Liver (tissue), 9 donors: Measurements from ENCODE around the gene CCDC9B. TPM values are rescaled to one million over a fixed set of nuclear protein-coding genes. Genes with fewer than 3 reads are reported as not detected.

Experiments
- DNase-seq: peaks from one replicate; pipeline ENCODE4 v3.0.0-alpha.2; 2017; ENCODE audit warnings: low spot score
- H3K27ac ChIP-seq, 2 donors: one replicate each; pipeline ENCODE4 v1.7.0; 2013; ENCODE audit warnings: inconsistent platforms in 2 of 2, low read length in 2 of 2, control low read depth in 1 of 2, low read depth in 1 of 2, mild to moderate bottlenecking in 1 of 2
- H3K27me3 ChIP-seq, 4 donors: one replicate each; pipeline versions ENCODE4 v1.6.1 to v1.7.0; 2013; ENCODE audit warnings: low read length in 3 of 4, inconsistent platforms in 1 of 4, mild to moderate bottlenecking in 1 of 4, moderate library complexity in 1 of 4; ENCODE audit not compliant: control insufficient read depth in 4 of 4, insufficient read depth in 4 of 4
- H3K36me3 ChIP-seq, 4 donors: one replicate each; pipeline versions ENCODE4 v1.6.1 to v1.7.0; 2013; ENCODE audit warnings: low read length in 3 of 4, mild to moderate bottlenecking in 3 of 4, low read depth in 1 of 4, moderate library complexity in 1 of 4; ENCODE audit not compliant: control insufficient read depth in 4 of 4, insufficient read depth in 3 of 4
- H3K4me1 ChIP-seq, 4 donors: one replicate each; pipeline versions ENCODE4 v1.6.1 to v1.7.0; 2013; ENCODE audit warnings: low read length in 3 of 4, mild to moderate bottlenecking in 3 of 4, moderate library complexity in 1 of 4; ENCODE audit not compliant: control insufficient read depth in 4 of 4, insufficient read depth in 4 of 4
- H3K4me3 ChIP-seq, 3 donors: one replicate each; pipeline versions ENCODE4 v1.6.1 to v1.7.0; 2013; ENCODE audit warnings: low read length in 3 of 3, control low read depth in 1 of 3, low read depth in 1 of 3, mild to moderate bottlenecking in 1 of 3
- H3K9ac ChIP-seq, 2 donors: one replicate each; pipeline ENCODE4 v1.7.0; 2013; ENCODE audit warnings: low read length in 2 of 2, mild to moderate bottlenecking in 2 of 2, moderate library complexity in 2 of 2, control low read depth in 1 of 2, low read depth in 1 of 2
- H3K9me3 ChIP-seq, 4 donors: one replicate each; pipeline versions ENCODE4 v1.6.1 to v1.7.0; 2013; ENCODE audit warnings: low read length in 3 of 4; ENCODE audit not compliant: control insufficient read depth in 4 of 4
- ATF3 ChIP-seq: IDR thresholded peaks from 2 replicates; pipeline ENCODE4 v1.6.1; 2016; ENCODE audit warnings: antibody characterized with exemption
- EGR1 ChIP-seq, 2 donors: IDR thresholded peaks; 2 replicates each; pipeline ENCODE4 v1.6.1; 2016 to 2018; ENCODE audit warnings: antibody characterized with exemption in 2 of 2, low read depth in 2 of 2
- FOXA1 ChIP-seq: IDR thresholded peaks from 2 replicates; pipeline ENCODE4 v1.6.1; 2016; ENCODE audit warnings: antibody characterized with exemption
- FOXA2 ChIP-seq: IDR thresholded peaks from 2 replicates; pipeline ENCODE4 v1.6.1; 2016; ENCODE audit warnings: antibody characterized with exemption
- GABPA ChIP-seq, 2 donors: IDR thresholded peaks in 1 of 2; conservative IDR thresholded peaks in 1 of 2; 2 replicates each; pipeline ENCODE4 v1.6.1; 2016; ENCODE audit warnings: antibody characterized with exemption in 2 of 2, mild to moderate bottlenecking in 1 of 2, moderate library complexity in 1 of 2
- HNF4A ChIP-seq, 2 donors: conservative IDR thresholded peaks; 2 replicates each; pipeline ENCODE4 v1.6.1; 2016; ENCODE audit warnings: antibody characterized with exemption in 2 of 2, mild to moderate bottlenecking in 2 of 2
- HNF4G ChIP-seq: IDR thresholded peaks from 2 replicates; pipeline ENCODE4 v1.6.1; 2016; ENCODE audit warnings: antibody characterized with exemption
- JUND ChIP-seq, 2 donors: IDR thresholded peaks; 2 replicates each; pipeline ENCODE4 v1.6.1; 2016; ENCODE audit warnings: antibody characterized with exemption in 2 of 2
- MAX ChIP-seq: IDR thresholded peaks from 2 replicates; pipeline ENCODE4 v1.6.1; 2016; ENCODE audit warnings: antibody characterized with exemption
- NR2F2 ChIP-seq: IDR thresholded peaks from 2 replicates; pipeline ENCODE4 v1.6.1; 2016; ENCODE audit warnings: antibody characterized with exemption
- RAD21 ChIP-seq, 2 donors: IDR thresholded peaks; 2 replicates each; pipeline ENCODE4 v1.6.1; 2016; ENCODE audit warnings: antibody characterized with exemption in 2 of 2, mild to moderate bottlenecking in 2 of 2
- RXRA ChIP-seq, 2 donors: IDR thresholded peaks; 2 replicates each; pipeline ENCODE4 v1.6.1; 2017 to 2018; ENCODE audit warnings: antibody characterized with exemption in 2 of 2, mild to moderate bottlenecking in 1 of 2
- SP1 ChIP-seq: IDR thresholded peaks from 2 replicates; pipeline ENCODE4 v1.6.1; 2018; ENCODE audit warnings: antibody characterized with exemption, mild to moderate bottlenecking
- TAF1 ChIP-seq: conservative IDR thresholded peaks from 2 replicates; pipeline ENCODE4 v1.6.1; 2016; ENCODE audit warnings: antibody characterized with exemption, mild to moderate bottlenecking
- YY1 ChIP-seq: IDR thresholded peaks from 2 replicates; pipeline ENCODE4 v1.6.1; 2016; ENCODE audit warnings: antibody characterized with exemption, mild to moderate bottlenecking
- WGBS: extraction: QIAGEN DNeasy Blood & Tissue Kit; methylation state at CpG from one replicate; pipeline ENCODE4 v1.1.7; 2013; 5-methylcytosine and 5-hydroxymethylcytosine counted together
- polyA plus RNA-seq, 2 donors: library from polyadenylated mRNA; stranded (reverse) in 1 of 2; unstranded in 1 of 2; fragments of 200-250 nt in 1 of 2; fragments of >200 nt in 1 of 2; fragmentation: Nextera tagmentation in 1 of 2; extraction: Ambion mirVana in 1 of 2; gene quantifications; one replicate each; pipeline versions ENCODE4 v1.2.1 to v1.2.3, GENCODE V29; 2013 to 2015
- total RNA-seq, 2 donors: library from RNA; depleted of rRNA; stranded (reverse); fragments of >200 nt; gene quantifications; one replicate each; pipeline ENCODE4 v1.2.3, GENCODE V29; 2014
- TF ChIP-seq, protein P1 (sequence below): fragments of 150-350 bp; IDR thresholded peaks from 2 replicates; pipeline ENCODE4 v1.5.1; 2017; ENCODE audit warnings: improper control_type of control experiment, low read depth, low read length; ENCODE audit not compliant: missing input control
- TF ChIP-seq, protein P2 (sequence below): IDR thresholded peaks from 2 replicates; pipeline ENCODE4 v1.6.1; 2016; ENCODE audit warnings: antibody characterized with exemption
- TF ChIP-seq, protein P3 (sequence below): IDR thresholded peaks from 2 replicates; pipeline ENCODE4 v1.6.1; 2016; ENCODE audit warnings: antibody characterized with exemption, mild to moderate bottlenecking
- donor health status: healthy.
- donor health status: healthy.
- donor health status: healthy.
- donor health status: healthy.
- donor health status: healthy.

The CCDC9B gene
- total and polyA plus RNA-seq, 4 donors, result 0.43 to 4.4 (median 0.73) TPM

DNA sequence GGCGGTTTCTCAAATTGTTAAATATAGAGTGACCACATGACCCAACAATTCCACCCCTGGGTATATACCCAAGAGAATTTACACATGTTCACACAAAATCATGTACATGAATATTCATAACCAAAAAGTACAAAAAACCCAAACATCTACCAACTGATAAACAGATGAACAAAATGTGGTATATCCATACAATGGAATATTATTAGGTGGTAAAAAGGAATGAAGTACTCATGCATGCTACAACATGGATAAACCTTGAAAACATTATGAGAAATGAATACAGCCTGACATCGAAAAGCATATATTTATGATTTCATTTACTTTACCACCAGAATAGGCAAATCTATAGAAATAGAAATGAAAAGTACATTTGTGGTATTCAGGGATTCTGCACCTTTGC, 40.4 kb downstream of the CCDC9B start:
- no peaks in the 10 kb centered on the region for H3K27me3 ChIP-seq
- no peak overlapping the region for H3K27ac ChIP-seq
- WGBS, result 97% methylated on average over 2 of the region's 2 CpGs
- DNase-seq, result no peak
- H3K9ac ChIP-seq, result no peak overlapping the region
- H3K4me3 ChIP-seq, result no peak overlapping the region
- H3K36me3 ChIP-seq, result peaks cover 0 to 2% (median 0%) of the 10 kb centered on the region in 4 donors
- H3K9me3 ChIP-seq, result peaks cover 0 to 4% (median 0%) of the 10 kb centered on the region in 4 donors
- no peak for TF ChIP-seq YY1
- no peak for TF ChIP-seq MAX
- TF ChIP-seq JUND (IDR thresholded peaks at IDR 0.05), result no peak
- TF ChIP-seq ATF3, result no peak
- no peak for TF ChIP-seq GABPA (IDR thresholded peaks at IDR 0.05 in 1 of 2, conservative IDR thresholded peaks at IDR 0.05 in 1 of 2)
- no peaks in the 10 kb centered on the region for H3K4me1 ChIP-seq

- Histone ChIP-seq H3K27ac (no peak overlapping the region), H3K9me3 (peaks cover 0 to 4% (median 0%) of the 10 kb centered on the region in 4 donors), H3K4me3 (no peak overlapping the region), H3K27me3 (no peaks in the 10 kb centered on the region), H3K4me1 (no peaks in the 10 kb centered on the region), H3K36me3 (peaks cover 0 to 2% (median 0%) of the 10 kb centered on the region in 4 donors), H3K9ac (no peak overlapping the region)
- TF ChIP-seq EGR1 (IDR thresholded peaks at IDR 0.05; ENCODE audit: low read depth in 2 of 2) (no peak), GABPA (IDR thresholded peaks at IDR 0.05 in 1 of 2, conservative IDR thresholded peaks at IDR 0.05 in 1 of 2) (no peak), HNF4A (conservative IDR thresholded peaks at IDR 0.05) (no peak), YY1 (no peak), ATF3 (no peak), MAX (no peak), JUND (IDR thresholded peaks at IDR 0.05) (no peak), TAF1 (no peak), RAD21 (IDR thresholded peaks at IDR 0.05) (no peak), FOXA2 (no peak), RXRA (IDR thresholded peaks at IDR 0.05) (no peak), FOXA1 (no peak), NR2F2 (no peak), HNF4G (no peak), SP1 (no peak)
- TF ChIP-seq, protein P1, sequence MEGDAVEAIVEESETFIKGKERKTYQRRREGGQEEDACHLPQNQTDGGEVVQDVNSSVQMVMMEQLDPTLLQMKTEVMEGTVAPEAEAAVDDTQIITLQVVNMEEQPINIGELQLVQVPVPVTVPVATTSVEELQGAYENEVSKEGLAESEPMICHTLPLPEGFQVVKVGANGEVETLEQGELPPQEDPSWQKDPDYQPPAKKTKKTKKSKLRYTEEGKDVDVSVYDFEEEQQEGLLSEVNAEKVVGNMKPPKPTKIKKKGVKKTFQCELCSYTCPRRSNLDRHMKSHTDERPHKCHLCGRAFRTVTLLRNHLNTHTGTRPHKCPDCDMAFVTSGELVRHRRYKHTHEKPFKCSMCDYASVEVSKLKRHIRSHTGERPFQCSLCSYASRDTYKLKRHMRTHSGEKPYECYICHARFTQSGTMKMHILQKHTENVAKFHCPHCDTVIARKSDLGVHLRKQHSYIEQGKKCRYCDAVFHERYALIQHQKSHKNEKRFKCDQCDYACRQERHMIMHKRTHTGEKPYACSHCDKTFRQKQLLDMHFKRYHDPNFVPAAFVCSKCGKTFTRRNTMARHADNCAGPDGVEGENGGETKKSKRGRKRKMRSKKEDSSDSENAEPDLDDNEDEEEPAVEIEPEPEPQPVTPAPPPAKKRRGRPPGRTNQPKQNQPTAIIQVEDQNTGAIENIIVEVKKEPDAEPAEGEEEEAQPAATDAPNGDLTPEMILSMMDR, result no peak
- TF ChIP-seq, protein P2, sequence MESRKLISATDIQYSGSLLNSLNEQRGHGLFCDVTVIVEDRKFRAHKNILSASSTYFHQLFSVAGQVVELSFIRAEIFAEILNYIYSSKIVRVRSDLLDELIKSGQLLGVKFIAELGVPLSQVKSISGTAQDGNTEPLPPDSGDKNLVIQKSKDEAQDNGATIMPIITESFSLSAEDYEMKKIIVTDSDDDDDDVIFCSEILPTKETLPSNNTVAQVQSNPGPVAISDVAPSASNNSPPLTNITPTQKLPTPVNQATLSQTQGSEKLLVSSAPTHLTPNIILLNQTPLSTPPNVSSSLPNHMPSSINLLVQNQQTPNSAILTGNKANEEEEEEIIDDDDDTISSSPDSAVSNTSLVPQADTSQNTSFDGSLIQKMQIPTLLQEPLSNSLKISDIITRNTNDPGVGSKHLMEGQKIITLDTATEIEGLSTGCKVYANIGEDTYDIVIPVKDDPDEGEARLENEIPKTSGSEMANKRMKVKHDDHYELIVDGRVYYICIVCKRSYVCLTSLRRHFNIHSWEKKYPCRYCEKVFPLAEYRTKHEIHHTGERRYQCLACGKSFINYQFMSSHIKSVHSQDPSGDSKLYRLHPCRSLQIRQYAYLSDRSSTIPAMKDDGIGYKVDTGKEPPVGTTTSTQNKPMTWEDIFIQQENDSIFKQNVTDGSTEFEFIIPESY, result no peak
- TF ChIP-seq, protein P3, sequence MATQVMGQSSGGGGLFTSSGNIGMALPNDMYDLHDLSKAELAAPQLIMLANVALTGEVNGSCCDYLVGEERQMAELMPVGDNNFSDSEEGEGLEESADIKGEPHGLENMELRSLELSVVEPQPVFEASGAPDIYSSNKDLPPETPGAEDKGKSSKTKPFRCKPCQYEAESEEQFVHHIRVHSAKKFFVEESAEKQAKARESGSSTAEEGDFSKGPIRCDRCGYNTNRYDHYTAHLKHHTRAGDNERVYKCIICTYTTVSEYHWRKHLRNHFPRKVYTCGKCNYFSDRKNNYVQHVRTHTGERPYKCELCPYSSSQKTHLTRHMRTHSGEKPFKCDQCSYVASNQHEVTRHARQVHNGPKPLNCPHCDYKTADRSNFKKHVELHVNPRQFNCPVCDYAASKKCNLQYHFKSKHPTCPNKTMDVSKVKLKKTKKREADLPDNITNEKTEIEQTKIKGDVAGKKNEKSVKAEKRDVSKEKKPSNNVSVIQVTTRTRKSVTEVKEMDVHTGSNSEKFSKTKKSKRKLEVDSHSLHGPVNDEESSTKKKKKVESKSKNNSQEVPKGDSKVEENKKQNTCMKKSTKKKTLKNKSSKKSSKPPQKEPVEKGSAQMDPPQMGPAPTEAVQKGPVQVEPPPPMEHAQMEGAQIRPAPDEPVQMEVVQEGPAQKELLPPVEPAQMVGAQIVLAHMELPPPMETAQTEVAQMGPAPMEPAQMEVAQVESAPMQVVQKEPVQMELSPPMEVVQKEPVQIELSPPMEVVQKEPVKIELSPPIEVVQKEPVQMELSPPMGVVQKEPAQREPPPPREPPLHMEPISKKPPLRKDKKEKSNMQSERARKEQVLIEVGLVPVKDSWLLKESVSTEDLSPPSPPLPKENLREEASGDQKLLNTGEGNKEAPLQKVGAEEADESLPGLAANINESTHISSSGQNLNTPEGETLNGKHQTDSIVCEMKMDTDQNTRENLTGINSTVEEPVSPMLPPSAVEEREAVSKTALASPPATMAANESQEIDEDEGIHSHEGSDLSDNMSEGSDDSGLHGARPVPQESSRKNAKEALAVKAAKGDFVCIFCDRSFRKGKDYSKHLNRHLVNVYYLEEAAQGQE, result no peak
- 95% methylated on average over 17 of the region's 17 CpGs for WGBS
- no peak for DNase-seq
These were observed 42.4 kb downstream of the CCDC9B start for GRCh38 chr15:40298216-40298935.
